ENCODE data around the gene ATF6.

DNA sequence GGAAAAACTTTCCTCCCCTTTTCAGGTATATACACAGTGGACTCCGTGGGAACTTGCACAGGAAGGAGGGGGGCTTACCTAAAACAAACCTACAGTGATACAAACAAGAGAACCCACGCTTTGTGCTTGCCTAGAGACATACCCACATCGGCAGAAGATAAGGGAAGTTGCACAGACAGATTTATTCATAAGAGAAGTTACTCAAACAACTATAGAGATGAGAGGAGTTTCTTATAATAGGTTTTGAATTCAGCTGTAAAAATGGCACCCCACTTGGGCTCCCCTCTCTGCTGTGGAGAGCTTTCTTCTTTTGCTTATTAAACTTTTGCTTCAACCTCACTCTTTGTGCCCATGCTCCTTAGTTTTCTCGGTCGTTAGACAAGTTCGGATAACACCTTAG lies 18.3 kb upstream of the ATF6 start:
- TF ChIP-seq, protein P1, sequence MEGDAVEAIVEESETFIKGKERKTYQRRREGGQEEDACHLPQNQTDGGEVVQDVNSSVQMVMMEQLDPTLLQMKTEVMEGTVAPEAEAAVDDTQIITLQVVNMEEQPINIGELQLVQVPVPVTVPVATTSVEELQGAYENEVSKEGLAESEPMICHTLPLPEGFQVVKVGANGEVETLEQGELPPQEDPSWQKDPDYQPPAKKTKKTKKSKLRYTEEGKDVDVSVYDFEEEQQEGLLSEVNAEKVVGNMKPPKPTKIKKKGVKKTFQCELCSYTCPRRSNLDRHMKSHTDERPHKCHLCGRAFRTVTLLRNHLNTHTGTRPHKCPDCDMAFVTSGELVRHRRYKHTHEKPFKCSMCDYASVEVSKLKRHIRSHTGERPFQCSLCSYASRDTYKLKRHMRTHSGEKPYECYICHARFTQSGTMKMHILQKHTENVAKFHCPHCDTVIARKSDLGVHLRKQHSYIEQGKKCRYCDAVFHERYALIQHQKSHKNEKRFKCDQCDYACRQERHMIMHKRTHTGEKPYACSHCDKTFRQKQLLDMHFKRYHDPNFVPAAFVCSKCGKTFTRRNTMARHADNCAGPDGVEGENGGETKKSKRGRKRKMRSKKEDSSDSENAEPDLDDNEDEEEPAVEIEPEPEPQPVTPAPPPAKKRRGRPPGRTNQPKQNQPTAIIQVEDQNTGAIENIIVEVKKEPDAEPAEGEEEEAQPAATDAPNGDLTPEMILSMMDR (conservative IDR thresholded peaks at IDR 0.05 in 1 of 2, IDR thresholded peaks at IDR 0.05 in 1 of 2; ENCODE audit: low read depth in 1 of 2, low read length in 2 of 2), result no peak
- TF ChIP-seq EZH2 (IDR thresholded peaks at IDR 0.05; ENCODE audit: low read length, missing control alignments), result no peak

Data from fibroblast of lung (primary cell).